Peyer's patch (tissue), 4 donors: ENCODE measurements around the gene LAMC1. TPM values are rescaled to one million over a fixed set of nuclear protein-coding genes. Genes with fewer than 3 reads are reported as not detected.

Source experiments
- DNase-seq, 3 donors: peaks; one replicate each; pipeline ENCODE4 v3.0.0-alpha.2; 2017 to 2019
- H3K27ac ChIP-seq, 4 donors: fragments of 200-600 bp; sonication (generic); one replicate each; pipeline ENCODE4 v1.5.1; 2016 to 2019
- H3K27me3 ChIP-seq, 2 donors: fragments of 200-600 bp; sonication (generic); one replicate each; pipeline ENCODE4 v1.5.1; 2019
- H3K36me3 ChIP-seq, 3 donors: fragments of 200-600 bp; sonication (generic); one replicate each; pipeline ENCODE4 v1.5.1; 2016 to 2019
- H3K4me1 ChIP-seq, 4 donors: fragments of 200-600 bp; sonication (generic); one replicate each; pipeline ENCODE4 v1.5.1; 2016 to 2019
- H3K4me3 ChIP-seq, 4 donors: fragments of 200-600 bp; sonication (generic); 1 replicate in 3 of 4; 2 replicates in 1 of 4; pipeline ENCODE4 v1.5.1; 2016 to 2019; ENCODE audit warnings: mild to moderate bottlenecking in 1 of 4
- H3K9me3 ChIP-seq, 4 donors: fragments of 200-600 bp; sonication (generic); one replicate each; pipeline ENCODE4 v1.5.1; 2016 to 2019; ENCODE audit warnings: mild to moderate bottlenecking in 1 of 4
- POLR2A ChIP-seq, 2 donors: fragments of 450-650 bp; IDR thresholded peaks; one replicate each; pipeline ENCODE4 v1.5.1; 2017; ENCODE audit warnings: antibody characterized with exemption in 2 of 2, mild to moderate bottlenecking in 2 of 2, moderate library complexity in 2 of 2
- total RNA-seq, 4 donors: library from RNA; depleted of rRNA; stranded (reverse); fragments of >200 nt; gene quantifications; one replicate each; pipeline ENCODE4 v1.1.0, GENCODE V29; 2016
- TF ChIP-seq, protein P1 (sequence below), 6 experiments: fragments of 450-650 bp in 4 of 6; fragments of 200-600 bp in 2 of 6; sonication (generic) in 1 of 6; IDR thresholded peaks; one replicate each; pipeline ENCODE4 v1.5.1; 2017 to 2019; ENCODE audit warnings: antibody characterized with exemption in 6 of 6, mild to moderate bottlenecking in 3 of 6, moderate library complexity in 1 of 6

Gene LAMC1
- total RNA-seq, 4 donors from 2014 or later = 46.4 to 291 (median 121) TPM

- no peak for DNase-seq
- no peak overlapping the region for H3K4me3 ChIP-seq
- TF ChIP-seq, protein P1, sequence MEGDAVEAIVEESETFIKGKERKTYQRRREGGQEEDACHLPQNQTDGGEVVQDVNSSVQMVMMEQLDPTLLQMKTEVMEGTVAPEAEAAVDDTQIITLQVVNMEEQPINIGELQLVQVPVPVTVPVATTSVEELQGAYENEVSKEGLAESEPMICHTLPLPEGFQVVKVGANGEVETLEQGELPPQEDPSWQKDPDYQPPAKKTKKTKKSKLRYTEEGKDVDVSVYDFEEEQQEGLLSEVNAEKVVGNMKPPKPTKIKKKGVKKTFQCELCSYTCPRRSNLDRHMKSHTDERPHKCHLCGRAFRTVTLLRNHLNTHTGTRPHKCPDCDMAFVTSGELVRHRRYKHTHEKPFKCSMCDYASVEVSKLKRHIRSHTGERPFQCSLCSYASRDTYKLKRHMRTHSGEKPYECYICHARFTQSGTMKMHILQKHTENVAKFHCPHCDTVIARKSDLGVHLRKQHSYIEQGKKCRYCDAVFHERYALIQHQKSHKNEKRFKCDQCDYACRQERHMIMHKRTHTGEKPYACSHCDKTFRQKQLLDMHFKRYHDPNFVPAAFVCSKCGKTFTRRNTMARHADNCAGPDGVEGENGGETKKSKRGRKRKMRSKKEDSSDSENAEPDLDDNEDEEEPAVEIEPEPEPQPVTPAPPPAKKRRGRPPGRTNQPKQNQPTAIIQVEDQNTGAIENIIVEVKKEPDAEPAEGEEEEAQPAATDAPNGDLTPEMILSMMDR (IDR thresholded peaks at IDR 0.05) = no peak
- TF ChIP-seq POLR2A (IDR thresholded peaks at IDR 0.05) = no peak
- peaks cover 0 to 8% (median 0%) of the 10 kb centered on the region in 4 donors for H3K4me1 ChIP-seq
- H3K27ac ChIP-seq = no peak overlapping the region
- H3K36me3 ChIP-seq = no peaks in the 10 kb centered on the region
- H3K9me3 ChIP-seq = no peaks in the 10 kb centered on the region
- no peaks in the 10 kb centered on the region for H3K27me3 ChIP-seq
Measured at GRCh38 chr1:183150445-183150844, 127.2 kb downstream of the LAMC1 start.

DNA sequence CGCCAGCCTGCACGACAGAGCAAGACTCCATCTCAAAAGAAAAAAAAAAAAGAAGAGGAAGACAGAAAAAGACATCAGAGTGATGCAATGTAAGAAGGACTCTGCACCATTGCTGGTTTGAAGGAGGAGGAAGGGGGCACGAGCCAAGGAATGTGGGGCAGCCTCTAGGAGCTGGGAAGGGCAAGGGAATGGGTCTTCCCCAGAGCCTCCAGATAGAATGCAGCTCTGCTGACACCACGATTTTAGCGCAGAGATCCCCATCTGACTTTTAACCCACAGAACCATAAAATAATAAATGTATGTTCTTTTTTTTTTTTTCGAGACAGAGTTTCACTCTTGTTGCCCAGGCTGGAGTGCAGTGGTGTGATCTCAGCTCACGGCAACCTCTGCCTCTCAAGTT, 129.0 kb downstream of the LAMC1 start:
- H3K4me3 ChIP-seq = no peak overlapping the region
- H3K36me3 ChIP-seq = no peaks in the 10 kb centered on the region
- peaks cover 0 to 10% (median 0%) of the 10 kb centered on the region in 4 donors for H3K4me1 ChIP-seq
- H3K27ac ChIP-seq = no peak overlapping the region
- no peaks in the 10 kb centered on the region for H3K27me3 ChIP-seq
- no peak for TF ChIP-seq POLR2A (IDR thresholded peaks at IDR 0.05)
- TF ChIP-seq, protein P1 (IDR thresholded peaks at IDR 0.05) = no peak
- peak in 1 of 3 donors; percentile 54 for DNase-seq
- no peaks in the 10 kb centered on the region for H3K9me3 ChIP-seq

GRCh38 chr1:183155939-183156338, 132.7 kb downstream of the LAMC1 start:
- no peaks in the 10 kb centered on the region for H3K27me3 ChIP-seq
- H3K36me3 ChIP-seq = no peaks in the 10 kb centered on the region
- H3K9me3 ChIP-seq = no peaks in the 10 kb centered on the region
- no peak for TF ChIP-seq POLR2A (IDR thresholded peaks at IDR 0.05)
- TF ChIP-seq, protein P1 (IDR thresholded peaks at IDR 0.05) = no peak
- peaks cover 0 to 4% (median 0%) of the 10 kb centered on the region in 4 donors for H3K4me1 ChIP-seq
- DNase-seq = no peak
- no peak overlapping the region for H3K4me3 ChIP-seq
- H3K27ac ChIP-seq = peak overlapping the region in 1 of 4 donors; percentile 32

DNA sequence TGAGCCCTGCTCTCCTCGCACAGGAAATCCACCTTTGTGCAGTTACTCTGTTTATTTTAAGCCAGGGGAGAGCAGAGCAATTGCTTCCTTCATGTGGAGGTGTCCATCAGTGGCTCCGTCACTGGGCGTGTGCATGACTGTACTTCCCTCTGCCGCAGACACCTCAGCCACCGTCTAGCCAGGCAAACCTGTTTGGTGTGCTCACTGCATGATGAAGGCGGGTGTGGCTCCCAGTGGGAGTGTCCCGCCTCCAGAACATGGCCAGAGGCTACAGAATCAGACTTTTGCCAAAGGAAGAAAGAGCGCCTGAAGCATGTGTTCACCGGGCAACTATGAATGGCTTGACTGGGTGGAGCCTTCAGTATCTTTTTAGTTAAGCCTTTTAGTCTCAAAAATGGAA, 136.7 kb downstream of the LAMC1 start:
- Histone ChIP-seq H3K4me3 (no peak overlapping the region), H3K27ac (no peak overlapping the region), H3K27me3 (no peaks in the 10 kb centered on the region), H3K9me3 (no peaks in the 10 kb centered on the region), H3K4me1 (peaks cover 0 to 4% (median 0%) of the 10 kb centered on the region in 4 donors), H3K36me3 (no peaks in the 10 kb centered on the region)
- TF ChIP-seq, protein P1 (IDR thresholded peaks at IDR 0.05) = no peak
- TF ChIP-seq POLR2A (IDR thresholded peaks at IDR 0.05) = no peak
- peak in 2 of 3 donors; percentile 86 to 90 for DNase-seq

DNA sequence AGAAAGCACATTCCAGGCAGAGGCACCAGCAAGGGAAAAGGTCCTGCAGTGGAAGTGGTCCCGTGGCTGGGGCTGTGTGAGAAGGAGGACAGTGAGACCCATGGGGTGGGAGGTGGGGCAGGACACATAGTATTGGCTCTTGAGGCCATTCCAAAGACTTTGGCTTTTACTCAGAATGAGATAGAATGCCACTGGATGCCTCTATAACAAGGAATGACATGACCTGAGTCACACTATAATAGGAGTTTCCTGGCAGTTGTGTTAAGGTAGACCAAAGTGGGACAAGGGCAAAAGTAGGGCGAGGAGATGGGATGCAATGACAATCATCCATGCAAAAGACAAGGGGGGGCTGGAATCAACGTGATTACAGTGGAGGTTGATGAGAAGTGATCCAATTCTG, 138.2 kb downstream of the LAMC1 start:
- no peak overlapping the region for H3K4me3 ChIP-seq
- H3K36me3 ChIP-seq = no peaks in the 10 kb centered on the region
- no peaks in the 10 kb centered on the region for H3K4me1 ChIP-seq
- no peaks in the 10 kb centered on the region for H3K9me3 ChIP-seq
- no peak for TF ChIP-seq POLR2A (IDR thresholded peaks at IDR 0.05)
- TF ChIP-seq, protein P1 (IDR thresholded peaks at IDR 0.05) = no peak
- no peak for DNase-seq
- H3K27ac ChIP-seq = no peak overlapping the region
- H3K27me3 ChIP-seq = no peaks in the 10 kb centered on the region

DNA sequence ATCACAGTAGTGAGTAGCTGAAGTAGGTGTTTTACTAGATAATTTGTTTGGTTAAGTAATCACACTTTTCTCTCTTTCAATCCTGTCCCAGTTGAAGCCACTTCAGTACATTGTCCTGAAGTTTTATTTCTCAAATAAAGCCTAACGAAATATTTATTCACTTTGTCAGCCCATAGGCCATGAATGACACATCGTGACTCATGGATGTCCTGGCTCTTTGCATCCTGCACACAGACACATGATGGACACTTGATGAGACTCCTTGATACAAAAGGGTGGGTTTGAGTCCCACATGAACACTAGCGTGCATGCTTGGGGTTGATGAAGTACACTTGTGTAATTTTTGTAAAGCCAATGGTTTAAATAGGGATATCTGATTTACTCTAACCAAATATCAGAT, 140.1 kb downstream of the LAMC1 start:
- TF ChIP-seq, protein P1 (IDR thresholded peaks at IDR 0.05) = no peak
- TF ChIP-seq POLR2A (IDR thresholded peaks at IDR 0.05) = no peak
- no peak for DNase-seq
- no peaks in the 10 kb centered on the region for H3K36me3 ChIP-seq
- H3K4me3 ChIP-seq = no peak overlapping the region
- no peak overlapping the region for H3K27ac ChIP-seq
- H3K27me3 ChIP-seq = no peaks in the 10 kb centered on the region
- H3K4me1 ChIP-seq = no peaks in the 10 kb centered on the region
- no peaks in the 10 kb centered on the region for H3K9me3 ChIP-seq
